Type B pancreatic cell (in vitro differentiated cells): ENCODE results near the gene GLI1. TPM values are rescaled to one million over a fixed set of nuclear protein-coding genes. Genes with fewer than 3 reads are reported as not detected.
A peak's percentile ranks its signal among the peaks of the same experiment; 100 is the strongest.

ENCODE experiments used
- DNase-seq: peaks from one replicate; pipeline ENCODE4 v3.0.0; 2021; ENCODE audit warnings: mixed read lengths; ENCODE audit not compliant: unreplicated experiment; ENCODE audit errors: extremely low spot score
- H3K27ac Mint-ChIP-seq: 2 replicates; pipeline ENCODE4 v1.8.0; 2021; ENCODE audit warnings: mild to moderate bottlenecking, mixed read lengths
- H3K27me3 Mint-ChIP-seq: 2 replicates; pipeline ENCODE4 v1.8.0; 2021; ENCODE audit warnings: mixed read lengths
- H3K36me3 Mint-ChIP-seq: 2 replicates; pipeline ENCODE4 v1.8.0; 2021; ENCODE audit warnings: mixed read lengths
- H3K4me1 Mint-ChIP-seq: one replicate; pipeline ENCODE4 v1.8.0; 2021; ENCODE audit warnings: mixed read lengths; ENCODE audit not compliant: unreplicated experiment
- H3K4me3 Mint-ChIP-seq: 2 replicates; pipeline ENCODE4 v1.8.0; 2021; ENCODE audit warnings: mild to moderate bottlenecking, mixed read lengths
- H3K9me3 Mint-ChIP-seq: 2 replicates; pipeline ENCODE4 v1.8.0; 2021; ENCODE audit warnings: mixed read lengths
- total RNA-seq: library from RNA; stranded (reverse); gene quantifications from 2 replicates; pipeline ENCODE4 v1.2.1, GENCODE V29; 2021; ENCODE audit warnings: low replicate concordance
- TF ChIP-seq, protein P1 (sequence below): fragments of 200-600 bp; sonication (generic); conservative IDR thresholded peaks from 2 replicates; pipeline ENCODE4 v1.5.0; 2021; ENCODE audit warnings: antibody characterized with exemption, mild to moderate bottlenecking

The GLI1 gene
- total RNA-seq, 1 donor from 2014 or later: 22.7 TPM

DNA sequence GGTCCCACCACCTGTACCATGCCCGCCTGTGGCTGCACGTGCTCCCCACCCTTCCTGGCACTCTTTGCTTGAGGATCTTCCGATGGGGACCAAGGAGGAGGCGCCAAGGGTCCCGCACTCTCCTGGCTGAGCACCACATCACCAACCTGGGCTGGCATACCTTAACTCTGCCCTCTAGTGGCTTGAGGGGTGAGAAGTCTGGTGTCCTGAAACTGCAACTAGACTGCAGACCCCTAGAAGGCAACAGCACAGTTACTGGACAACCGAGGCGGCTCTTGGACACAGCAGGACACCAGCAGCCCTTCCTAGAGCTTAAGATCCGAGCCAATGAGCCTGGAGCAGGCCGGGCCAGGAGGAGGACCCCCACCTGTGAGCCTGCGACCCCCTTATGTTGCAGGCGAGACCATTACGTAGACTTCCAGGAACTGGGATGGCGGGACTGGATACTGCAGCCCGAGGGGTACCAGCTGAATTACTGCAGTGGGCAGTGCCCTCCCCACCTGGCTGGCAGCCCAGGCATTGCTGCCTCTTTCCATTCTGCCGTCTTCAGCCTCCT lies 3.4 kb upstream of the GLI1 start:
- Mint-ChIP-seq H3K36me3 (no peaks in the 10 kb centered on the region), H3K27ac (no peak overlapping the region), H3K9me3 (no peaks in the 10 kb centered on the region), H3K4me3 (peak overlapping the region; percentile 72), H3K4me1 (peaks cover 19% of the 10 kb centered on the region), H3K27me3 (peaks cover 13% of the 10 kb centered on the region)
- DNase-seq: no peak
- TF ChIP-seq, protein P1, sequence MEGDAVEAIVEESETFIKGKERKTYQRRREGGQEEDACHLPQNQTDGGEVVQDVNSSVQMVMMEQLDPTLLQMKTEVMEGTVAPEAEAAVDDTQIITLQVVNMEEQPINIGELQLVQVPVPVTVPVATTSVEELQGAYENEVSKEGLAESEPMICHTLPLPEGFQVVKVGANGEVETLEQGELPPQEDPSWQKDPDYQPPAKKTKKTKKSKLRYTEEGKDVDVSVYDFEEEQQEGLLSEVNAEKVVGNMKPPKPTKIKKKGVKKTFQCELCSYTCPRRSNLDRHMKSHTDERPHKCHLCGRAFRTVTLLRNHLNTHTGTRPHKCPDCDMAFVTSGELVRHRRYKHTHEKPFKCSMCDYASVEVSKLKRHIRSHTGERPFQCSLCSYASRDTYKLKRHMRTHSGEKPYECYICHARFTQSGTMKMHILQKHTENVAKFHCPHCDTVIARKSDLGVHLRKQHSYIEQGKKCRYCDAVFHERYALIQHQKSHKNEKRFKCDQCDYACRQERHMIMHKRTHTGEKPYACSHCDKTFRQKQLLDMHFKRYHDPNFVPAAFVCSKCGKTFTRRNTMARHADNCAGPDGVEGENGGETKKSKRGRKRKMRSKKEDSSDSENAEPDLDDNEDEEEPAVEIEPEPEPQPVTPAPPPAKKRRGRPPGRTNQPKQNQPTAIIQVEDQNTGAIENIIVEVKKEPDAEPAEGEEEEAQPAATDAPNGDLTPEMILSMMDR: peak; percentile 73

DNA sequence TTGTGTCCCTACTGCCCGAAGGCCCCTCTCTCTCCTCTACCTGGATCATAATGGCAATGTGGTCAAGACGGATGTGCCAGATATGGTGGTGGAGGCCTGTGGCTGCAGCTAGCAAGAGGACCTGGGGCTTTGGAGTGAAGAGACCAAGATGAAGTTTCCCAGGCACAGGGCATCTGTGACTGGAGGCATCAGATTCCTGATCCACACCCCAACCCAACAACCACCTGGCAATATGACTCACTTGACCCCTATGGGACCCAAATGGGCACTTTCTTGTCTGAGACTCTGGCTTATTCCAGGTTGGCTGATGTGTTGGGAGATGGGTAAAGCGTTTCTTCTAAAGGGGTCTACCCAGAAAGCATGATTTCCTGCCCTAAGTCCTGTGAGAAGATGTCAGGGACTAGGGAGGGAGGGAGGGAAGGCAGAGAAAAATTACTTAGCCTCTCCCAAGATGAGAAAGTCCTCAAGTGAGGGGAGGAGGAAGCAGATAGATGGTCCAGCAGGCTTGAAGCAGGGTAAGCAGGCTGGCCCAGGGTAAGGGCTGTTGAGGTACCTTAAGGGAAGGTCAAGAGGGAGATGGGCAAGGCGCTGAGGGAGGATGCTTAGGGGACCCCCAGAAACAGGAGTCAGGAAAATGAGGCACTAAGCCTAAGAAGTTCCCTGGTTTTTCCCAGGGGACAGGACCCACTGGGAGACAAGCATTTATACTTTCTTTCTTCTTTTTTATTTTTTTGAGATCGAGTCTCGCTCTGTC lies 2.7 kb upstream of the GLI1 start:
- no peaks in the 10 kb centered on the region for H3K36me3 Mint-ChIP-seq
- no peak overlapping the region for H3K4me3 Mint-ChIP-seq
- no peak for DNase-seq
- H3K27me3 Mint-ChIP-seq: peaks cover 13% of the 10 kb centered on the region
- TF ChIP-seq, protein P1: no peak
- no peaks in the 10 kb centered on the region for H3K9me3 Mint-ChIP-seq
- peaks cover 19% of the 10 kb centered on the region for H3K4me1 Mint-ChIP-seq
- no peak overlapping the region for H3K27ac Mint-ChIP-seq

DNA sequence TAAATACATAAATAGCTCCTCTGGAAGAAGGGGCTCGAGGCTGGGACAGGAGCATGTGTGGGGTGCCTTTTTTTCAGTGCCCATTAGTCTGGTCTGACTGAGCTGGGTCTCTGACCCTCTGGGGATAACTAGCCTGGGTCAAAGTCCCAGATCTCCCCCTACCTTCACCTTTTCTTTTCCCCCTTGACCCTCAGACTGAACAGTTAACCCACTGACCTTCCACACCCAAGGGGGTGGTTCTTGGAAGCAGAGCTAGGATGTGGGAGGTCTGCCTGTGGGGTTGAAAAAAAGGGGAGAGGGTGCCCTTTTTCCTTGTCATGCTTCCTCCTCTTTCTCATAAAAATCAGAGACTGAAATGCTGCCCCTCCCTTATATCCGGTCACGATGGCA lies 925 bp upstream of the GLI1 start:
- Mint-ChIP-seq H3K27me3 (peaks cover 19% of the 10 kb centered on the region), H3K36me3 (no peaks in the 10 kb centered on the region)

DNA sequence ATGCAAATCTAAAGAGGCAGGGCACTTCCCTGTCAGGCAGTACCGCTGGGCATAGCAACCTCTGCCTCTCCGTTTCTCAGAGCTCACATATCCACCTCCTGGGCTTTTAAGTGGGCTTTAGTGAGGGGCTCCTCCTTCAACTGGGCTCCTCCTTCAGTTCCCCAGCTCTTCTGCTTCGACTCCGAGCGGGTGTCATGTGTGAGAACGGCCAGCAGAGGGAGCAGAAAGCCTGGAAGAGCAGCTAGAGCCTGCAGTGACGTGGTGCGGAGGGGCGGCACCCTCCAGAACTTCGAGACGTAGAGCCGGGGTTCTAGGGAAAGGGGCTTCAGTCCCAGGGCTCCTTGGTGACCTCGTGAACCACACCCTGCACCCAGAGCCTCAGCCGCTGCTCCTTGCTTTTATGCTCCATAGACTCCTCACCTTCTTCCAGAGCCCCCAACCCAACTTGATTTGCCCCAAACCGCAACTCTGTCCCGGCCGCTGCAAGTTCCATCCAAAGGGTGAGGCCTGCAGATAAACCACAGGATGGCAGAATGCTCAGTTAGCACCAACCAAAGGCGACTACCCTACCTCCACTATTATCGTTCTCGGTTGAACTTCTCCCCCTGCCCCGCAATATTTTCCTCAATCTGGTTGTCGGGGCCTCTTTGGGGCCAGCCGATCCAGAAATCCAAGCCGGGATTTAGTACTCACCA lies 383 bp upstream of the GLI1 start:
- TF ChIP-seq, protein P1: peak; percentile 93
- H3K4me3 Mint-ChIP-seq: peak overlapping the region; percentile 99
- H3K36me3 Mint-ChIP-seq: no peaks in the 10 kb centered on the region
- peak overlapping the region; percentile 94 for H3K27ac Mint-ChIP-seq
- H3K4me1 Mint-ChIP-seq: peaks cover 26% of the 10 kb centered on the region
- DNase-seq: peak; percentile 95
- no peaks in the 10 kb centered on the region for H3K9me3 Mint-ChIP-seq
- peaks cover 19% of the 10 kb centered on the region for H3K27me3 Mint-ChIP-seq

More for the DNA sequence above, 925 bp upstream of the GLI1 start:
- Mint-ChIP-seq H3K9me3 (no peaks in the 10 kb centered on the region), H3K4me1 (peaks cover 26% of the 10 kb centered on the region), H3K27ac (peak overlapping the region; percentile 94), H3K4me3 (peak overlapping the region; percentile 99)
- no peak for DNase-seq
- TF ChIP-seq, protein P1: no peak

DNA sequence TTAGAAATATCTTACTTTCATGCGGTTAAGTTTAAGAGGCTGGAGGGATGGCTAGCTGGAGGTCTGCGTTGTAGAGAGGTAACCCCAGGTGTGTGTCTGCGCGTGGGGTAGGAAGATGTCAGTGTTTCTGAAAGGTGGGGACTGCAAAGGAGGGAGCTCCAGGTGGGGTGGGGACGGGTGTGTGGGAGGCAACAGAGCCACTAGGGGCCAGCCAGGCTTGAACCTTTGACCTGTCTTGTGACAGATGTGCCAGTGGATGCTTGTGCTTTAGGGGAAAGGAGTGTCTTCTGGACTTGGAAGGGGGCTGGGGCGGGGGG lies 841 bp downstream of the GLI1 start:
- H3K9me3 Mint-ChIP-seq: no peaks in the 10 kb centered on the region
- H3K36me3 Mint-ChIP-seq: no peaks in the 10 kb centered on the region
- peaks cover 19% of the 10 kb centered on the region for H3K27me3 Mint-ChIP-seq
- no peak for DNase-seq
- H3K4me1 Mint-ChIP-seq: peaks cover 26% of the 10 kb centered on the region
- peak overlapping the region; percentile 89 for H3K27ac Mint-ChIP-seq
- TF ChIP-seq, protein P1: no peak
- peak overlapping the region; percentile 93 for H3K4me3 Mint-ChIP-seq
